ENCODE results near the gene WDR55.
A peak's percentile ranks its signal among the peaks of the same experiment; 100 is the strongest.

- no peak for TF ChIP-seq ZNF24 (IDR thresholded peaks at IDR 0.05)
- TF ChIP-seq CBX5 (CRISPR knock-in tag; IDR thresholded peaks at IDR 0.05; ENCODE audit: borderline replicate concordance): peak; percentile 61; the same call in 1 of the 2 replicates
- TF ChIP-seq POLR2AphosphoS5 (IDR thresholded peaks at IDR 0.05; ENCODE audit: low read depth, low read length): peak; percentile 89
- TF ChIP-seq ELF4 (CRISPR knock-in tag; IDR thresholded peaks at IDR 0.05; ENCODE audit: borderline replicate concordance): peak; percentile 94
- TF ChIP-seq ZNF33B (CRISPR knock-in tag; IDR thresholded peaks at IDR 0.05): 0 out of 2 replicates have a peak, but pooled peaks have one; percentile 34
- TF ChIP-seq, protein P1, sequence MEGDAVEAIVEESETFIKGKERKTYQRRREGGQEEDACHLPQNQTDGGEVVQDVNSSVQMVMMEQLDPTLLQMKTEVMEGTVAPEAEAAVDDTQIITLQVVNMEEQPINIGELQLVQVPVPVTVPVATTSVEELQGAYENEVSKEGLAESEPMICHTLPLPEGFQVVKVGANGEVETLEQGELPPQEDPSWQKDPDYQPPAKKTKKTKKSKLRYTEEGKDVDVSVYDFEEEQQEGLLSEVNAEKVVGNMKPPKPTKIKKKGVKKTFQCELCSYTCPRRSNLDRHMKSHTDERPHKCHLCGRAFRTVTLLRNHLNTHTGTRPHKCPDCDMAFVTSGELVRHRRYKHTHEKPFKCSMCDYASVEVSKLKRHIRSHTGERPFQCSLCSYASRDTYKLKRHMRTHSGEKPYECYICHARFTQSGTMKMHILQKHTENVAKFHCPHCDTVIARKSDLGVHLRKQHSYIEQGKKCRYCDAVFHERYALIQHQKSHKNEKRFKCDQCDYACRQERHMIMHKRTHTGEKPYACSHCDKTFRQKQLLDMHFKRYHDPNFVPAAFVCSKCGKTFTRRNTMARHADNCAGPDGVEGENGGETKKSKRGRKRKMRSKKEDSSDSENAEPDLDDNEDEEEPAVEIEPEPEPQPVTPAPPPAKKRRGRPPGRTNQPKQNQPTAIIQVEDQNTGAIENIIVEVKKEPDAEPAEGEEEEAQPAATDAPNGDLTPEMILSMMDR (CRISPR knock-in tag; IDR thresholded peaks at IDR 0.05): peak; percentile 47
- peak; percentile 82; the same call in 1 of the 2 replicates for TF ChIP-seq ZNF431 (CRISPR knock-in tag; IDR thresholded peaks at IDR 0.05; ENCODE audit: borderline replicate concordance, low read depth)
- peak; percentile 79; the same call in 1 of the 2 replicates for TF ChIP-seq ZNF138 (CRISPR knock-in tag; IDR thresholded peaks at IDR 0.05; ENCODE audit: low read depth)
- TF ChIP-seq ZBTB7B (CRISPR knock-in tag; IDR thresholded peaks at IDR 0.05): peak; percentile 58; the same call in 1 of the 2 replicates
These were observed 26.5 kb downstream of the WDR55 start, which contains the start of the genes HARS1 and HARS2 for GRCh38 chr5:140690941-140691924.

Measured in HepG2 (cell line).